HG03039 (cell line): ENCODE measurements around the gene CERS6.

ENCODE experiments used
- ATAC-seq: cut with Tn5 transposase; IDR thresholded peaks from one replicate; pipeline ENCODE4 v1.9.1; 2021; ENCODE audit warnings: mild to moderate bottlenecking, moderate library complexity; ENCODE audit not compliant: unreplicated experiment

CERS6 gene

GRCh38 chr2:168722592-168722991, 266.5 kb downstream of the CERS6 start:
- ATAC-seq, result no peak

GRCh38 chr2:168723275-168723899, 267.3 kb downstream of the CERS6 start:
- no peak for ATAC-seq

GRCh38 chr2:168726375-168726774, 270.3 kb downstream of the CERS6 start:
- peak; percentile 55 for ATAC-seq

GRCh38 chr2:168727904-168728470, 271.9 kb downstream of the CERS6 start:
- no peak for ATAC-seq

GRCh38 chr2:168729455-168729854, 273.4 kb downstream of the CERS6 start:
- no peak for ATAC-seq

- ATAC-seq, result no peak
These were observed 274.3 kb downstream of the CERS6 start for GRCh38 chr2:168730344-168730743.

- no peak for ATAC-seq
These were observed 274.9 kb downstream of the CERS6 start for GRCh38 chr2:168731002-168731401.

- ATAC-seq, result no peak
These were observed 275.5 kb downstream of the CERS6 start for GRCh38 chr2:168731616-168732015.

GRCh38 chr2:168732100-168732499, 276.0 kb downstream of the CERS6 start:
- no peak for ATAC-seq

GRCh38 chr2:168732506-168732905, 276.4 kb downstream of the CERS6 start:
- ATAC-seq, result no peak

- no peak for ATAC-seq
These were observed 278.2 kb downstream of the CERS6 start for GRCh38 chr2:168734199-168734760.

GRCh38 chr2:168736649-168737445, 280.8 kb downstream of the CERS6 start:
- ATAC-seq, result no peak

- ATAC-seq, result no peak
These were observed 282.0 kb downstream of the CERS6 start for GRCh38 chr2:168738062-168738461.

GRCh38 chr2:168740360-168740759, 284.3 kb downstream of the CERS6 start:
- ATAC-seq, result no peak

- ATAC-seq, result no peak
These were observed 284.7 kb downstream of the CERS6 start for GRCh38 chr2:168740788-168741187.

- ATAC-seq, result no peak
These were observed 286.3 kb downstream of the CERS6 start for GRCh38 chr2:168742258-168742932.

- no peak for ATAC-seq
These were observed 288.8 kb downstream of the CERS6 start for GRCh38 chr2:168744844-168745243.

GRCh38 chr2:168748461-168748860, 292.4 kb downstream of the CERS6 start:
- ATAC-seq, result no peak

- ATAC-seq, result no peak
These were observed 293.2 kb downstream of the CERS6 start for GRCh38 chr2:168749297-168749696.

- peak; percentile 80 for ATAC-seq
These were observed 295.1 kb downstream of the CERS6 start for GRCh38 chr2:168751104-168751740.

- ATAC-seq, result no peak
These were observed 296.3 kb downstream of the CERS6 start for GRCh38 chr2:168752361-168752760.
